Eye (tissue), 1 donor: ENCODE measurements around the gene GUCY2F.
A peak's percentile ranks its signal among the peaks of the same experiment; 100 is the strongest.

Experiments
- DNase-seq: peaks from one replicate; pipeline ENCODE4 v3.0.0-alpha.2; 2015

GUCY2F gene

GRCh38 chrX:109481986-109482385 lies at the start of gene GUCY2F:
TSS of gene GUCY2F (minus strand) at chrX:109482086. CDS start at chrX:109475936, 6,150 bp downstream.
- no peak for DNase-seq

GRCh38 chrX:109519001-109519400 lies 37.1 kb upstream of the GUCY2F start:
- DNase-seq, result no peak

GRCh38 chrX:109511113-109511512 lies 29.2 kb upstream of the GUCY2F start:
- DNase-seq, result no peak

DNA sequence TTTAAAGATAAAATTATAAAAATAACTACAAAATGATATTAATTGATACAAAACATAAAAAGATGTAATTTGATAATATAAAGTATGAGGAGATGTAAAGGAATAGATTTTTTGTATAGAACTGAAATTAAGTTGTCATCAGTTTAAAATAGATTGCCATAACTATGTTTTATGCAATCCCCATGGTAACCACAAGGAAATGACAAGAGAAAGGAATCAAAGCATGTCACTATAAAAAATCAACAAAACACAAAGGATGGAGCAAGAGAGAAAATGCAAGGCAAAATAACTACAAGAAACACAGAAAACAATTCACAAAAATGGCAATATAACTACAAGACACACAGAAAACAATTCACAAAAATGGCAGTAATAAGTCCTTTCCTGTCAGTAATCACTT lies 27.0 kb upstream of the GUCY2F start:
- no peak for DNase-seq

- no peak for DNase-seq
These were observed 19.3 kb upstream of the GUCY2F start for GRCh38 chrX:109501176-109501575.

GRCh38 chrX:109498434-109498833 lies 16.5 kb upstream of the GUCY2F start:
- DNase-seq, result no peak

DNA sequence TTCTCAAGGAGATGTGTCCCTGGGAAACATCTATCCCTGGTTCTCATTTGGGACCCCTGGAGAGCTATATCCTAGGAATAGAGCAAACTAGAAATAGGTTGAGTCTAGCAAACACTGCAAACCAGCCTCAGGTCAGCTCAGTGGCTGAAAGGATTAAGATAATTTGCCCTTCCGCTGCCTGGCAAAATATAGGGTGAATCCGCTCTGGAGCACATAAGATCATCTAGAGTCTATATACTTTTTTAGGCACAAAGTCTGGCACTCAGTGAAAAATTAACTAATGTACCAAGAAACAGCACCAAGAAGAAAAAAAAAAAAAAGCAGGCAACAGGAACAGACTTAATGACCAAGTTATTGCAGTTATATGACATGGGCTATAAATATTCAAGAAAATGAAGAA lies 7.3 kb upstream of the GUCY2F start:
- no peak for DNase-seq

DNA sequence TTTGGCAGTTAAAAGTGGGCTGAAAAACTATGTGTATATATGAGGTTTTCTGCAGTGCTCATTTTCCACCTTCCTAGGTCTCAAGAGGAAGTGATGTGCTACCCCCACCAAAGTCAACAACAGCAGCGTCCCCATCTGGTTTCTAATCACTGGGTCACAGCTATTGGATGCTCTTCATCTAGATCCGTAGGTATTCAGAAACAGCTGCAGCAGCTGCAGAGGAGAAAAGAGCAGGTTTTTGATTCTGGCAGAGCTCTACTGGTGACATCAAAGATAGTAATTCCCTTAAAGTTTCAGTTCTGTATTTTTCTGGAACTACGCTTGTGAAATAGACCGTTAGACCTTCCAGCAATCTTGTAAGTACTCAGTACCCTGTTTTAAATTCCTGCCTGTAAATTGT lies 5.8 kb upstream of the GUCY2F start:
- DNase-seq, result no peak

- DNase-seq, result peak; percentile 85
These were observed 3.8 kb upstream of the GUCY2F start for GRCh38 chrX:109485470-109486340.

DNA sequence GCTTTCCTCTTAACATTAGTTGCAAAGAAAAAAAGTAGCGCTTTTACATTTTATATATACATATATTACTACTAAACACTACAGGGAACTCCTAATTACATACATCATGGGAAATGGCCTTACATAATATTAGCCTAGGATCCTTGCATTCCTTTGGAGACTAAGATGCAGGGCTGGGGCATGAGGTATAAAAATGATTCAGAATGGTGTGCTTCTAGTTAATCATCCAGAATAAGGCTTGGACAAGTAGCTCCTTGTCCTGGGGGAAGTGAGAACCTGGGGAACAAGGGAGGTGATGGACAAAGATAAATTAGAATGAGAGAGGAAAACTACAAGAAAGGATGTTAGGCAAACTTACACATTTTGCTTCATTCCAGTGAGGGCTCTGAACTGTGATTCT lies 3.0 kb upstream of the GUCY2F start:
- DNase-seq, result no peak

GRCh38 chrX:109475174-109475891 lies 6.6 kb downstream of the GUCY2F start:
- DNase-seq, result peak; percentile 83

DNA sequence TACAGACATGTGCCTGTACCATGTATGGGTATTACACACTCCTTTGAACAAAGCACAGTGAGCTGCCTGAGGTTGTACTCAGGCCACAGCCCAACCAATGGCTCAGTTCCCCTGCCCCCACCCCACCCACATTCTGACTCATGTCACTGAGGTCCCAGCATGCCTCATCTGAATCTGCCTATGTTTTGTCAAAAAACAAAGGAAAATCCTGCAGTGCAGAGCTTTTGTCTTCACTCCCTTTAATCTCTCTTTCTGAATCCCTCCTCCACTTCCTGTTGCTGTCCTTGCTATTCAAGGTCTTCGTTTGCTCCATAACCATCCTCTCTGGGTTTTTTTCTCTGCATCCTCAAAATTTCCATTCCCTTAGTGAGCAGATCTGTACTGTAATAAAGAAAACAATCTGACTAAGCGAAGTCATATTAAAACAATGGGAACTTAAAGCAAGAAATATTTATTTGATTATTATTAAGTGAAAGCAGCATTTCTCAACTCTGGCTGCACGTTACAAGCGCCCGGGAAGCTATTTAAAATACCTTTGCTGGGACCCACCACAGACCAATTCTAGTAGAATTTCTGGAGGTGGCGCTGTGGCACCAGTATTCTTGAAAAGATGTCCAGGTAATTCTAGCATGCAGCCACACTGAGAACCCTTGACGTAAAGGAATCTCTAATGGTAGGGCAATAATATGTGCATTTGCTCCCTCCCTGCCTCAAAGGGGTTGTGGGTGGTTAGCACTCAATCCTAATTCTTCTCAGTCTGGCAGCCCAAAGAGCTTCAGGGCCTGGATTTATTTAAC lies 8.7 kb downstream of the GUCY2F start:
- peak; percentile 14 for DNase-seq

DNA sequence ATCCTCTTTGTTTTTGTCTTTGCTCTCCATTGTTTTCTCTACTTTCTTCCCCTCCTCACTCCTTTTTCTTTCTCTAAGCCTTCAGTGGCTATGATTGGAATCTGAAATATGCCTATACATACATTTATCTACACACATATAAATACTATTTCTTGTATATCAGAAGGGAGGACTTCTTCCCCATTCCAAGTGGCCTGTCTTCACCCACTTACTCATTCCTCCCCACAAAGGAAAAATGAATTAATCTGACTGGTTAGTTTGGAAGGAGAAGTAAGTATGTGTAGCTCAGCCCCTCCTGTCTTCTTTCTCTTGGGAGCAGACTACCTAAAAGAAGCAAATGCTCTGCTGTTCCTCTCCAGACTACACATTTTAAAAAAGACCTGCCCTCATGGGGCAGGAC lies 17.7 kb downstream of the GUCY2F start:
- DNase-seq, result no peak

- DNase-seq, result no peak
These were observed 18.1 kb downstream of the GUCY2F start for GRCh38 chrX:109463784-109464183.

GRCh38 chrX:109448282-109448938 lies 33.5 kb downstream of the GUCY2F start:
- DNase-seq, result no peak

DNA sequence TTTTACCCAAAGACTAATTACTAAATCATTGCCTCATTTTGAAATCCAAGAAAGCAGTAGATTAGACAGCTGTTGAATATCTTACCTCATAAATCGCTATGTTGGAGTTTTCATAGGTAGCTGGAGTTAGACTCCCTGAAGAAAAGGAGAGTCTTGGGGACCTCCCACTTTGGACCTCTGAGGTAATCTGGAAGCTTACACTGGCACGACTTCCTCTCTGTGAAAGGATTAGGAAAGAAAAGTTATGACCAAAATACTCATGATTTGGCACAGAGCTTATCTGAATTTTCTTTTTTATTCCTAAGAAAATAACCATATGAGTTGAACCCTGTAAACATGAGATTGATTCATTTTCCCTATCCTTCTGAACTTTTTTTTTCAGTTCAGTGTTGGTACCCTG lies 40.6 kb downstream of the GUCY2F start:
- DNase-seq, result no peak

GRCh38 chrX:109440475-109440874 lies 41.4 kb downstream of the GUCY2F start:
- no peak for DNase-seq

DNA sequence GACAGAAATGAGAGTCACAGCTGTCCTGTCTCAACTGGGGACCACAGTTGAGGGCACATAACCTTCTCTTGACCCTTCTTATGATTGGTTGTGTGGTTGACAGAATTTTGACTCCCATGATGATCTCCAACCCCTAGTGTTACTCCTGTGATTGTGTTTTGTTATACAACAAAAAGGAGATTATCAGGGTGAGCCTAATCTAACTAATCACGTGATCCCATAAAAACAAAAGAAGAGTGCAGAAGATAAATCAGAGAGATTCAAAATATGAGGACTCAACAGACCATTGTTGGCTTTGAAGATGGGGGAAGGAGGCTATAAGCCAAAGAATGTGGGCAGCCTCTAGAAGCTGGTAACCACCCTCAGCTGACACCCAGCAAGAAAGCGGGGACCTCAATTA lies 72.7 kb downstream of the GUCY2F start:
- DNase-seq, result no peak

- no peak for DNase-seq
These were observed 78.0 kb downstream of the GUCY2F start for GRCh38 chrX:109403922-109404321.

DNA sequence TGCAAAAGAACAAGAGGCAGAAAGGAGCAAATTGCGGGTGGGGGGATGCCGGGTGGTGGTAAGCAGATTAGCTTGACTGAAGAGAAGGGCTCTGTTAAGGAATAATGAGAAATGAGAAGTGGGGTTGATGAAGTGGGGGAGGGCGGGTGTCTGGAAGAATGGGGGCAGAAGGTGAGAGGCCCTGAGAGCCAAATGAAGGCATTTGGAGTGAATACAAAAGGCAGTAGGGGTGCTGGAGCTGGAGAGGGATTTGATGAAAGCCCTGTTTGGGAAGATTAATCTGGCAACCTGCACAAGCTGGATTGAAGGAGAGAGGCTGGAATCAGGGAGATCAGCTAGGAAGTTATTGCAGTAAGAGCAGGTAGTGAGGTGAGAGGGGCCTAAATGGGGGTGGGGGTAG lies 82.1 kb downstream of the GUCY2F start:
- no peak for DNase-seq

- DNase-seq, result peak; percentile 8
These were observed 83.1 kb downstream of the GUCY2F start for GRCh38 chrX:109398833-109399232.

DNA sequence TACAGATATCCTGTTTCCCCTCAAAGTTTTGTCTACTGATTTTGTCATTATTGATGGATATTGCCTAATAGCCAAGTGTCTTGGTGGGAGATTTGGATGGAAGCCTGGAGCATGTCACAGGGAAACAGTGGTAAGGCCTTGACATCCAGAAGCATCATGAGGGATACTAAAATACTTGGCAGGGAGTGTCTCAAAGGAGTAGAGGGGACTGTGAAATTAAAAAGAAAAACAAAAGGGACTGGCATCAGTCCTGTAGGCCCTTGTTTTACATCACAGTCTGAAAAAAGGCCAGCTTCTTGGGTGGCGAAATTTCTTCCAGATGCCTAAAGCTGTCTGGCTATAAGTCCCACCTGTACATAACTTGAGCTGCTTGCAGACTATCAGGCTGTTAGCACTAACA lies 83.8 kb downstream of the GUCY2F start:
- DNase-seq, result no peak

- no peak for DNase-seq
These were observed 88.0 kb downstream of the GUCY2F start for GRCh38 chrX:109393859-109394258.
